A549 (cell line): ENCODE data around the gene ICAM4.

Experiments used
- EP300 ChIP-seq, 2 experiments: fragments of >200 bp; sonication (Bioruptor Twin); formaldehyde crosslinking; IDR thresholded peaks; 2 replicates in 1 of 2; 3 replicates in 1 of 2; pipeline ENCODE4 v1.6.1; 2016 to 2017
- TF ChIP-seq, protein P1 (sequence below): fragments of 200-600 bp; sonication (generic); IDR thresholded peaks from 2 replicates; pipeline ENCODE4 v1.6.1; 2016; ENCODE audit warnings: antibody characterized with exemption, mild to moderate bottlenecking, moderate library complexity
- TF ChIP-seq, protein P2 (sequence below): fragments of >200 bp; sonication (Bioruptor Twin); formaldehyde crosslinking; IDR thresholded peaks from 3 replicates; pipeline ENCODE4 v1.5.1; 2016
- TF ChIP-seq, protein P3 (sequence below): fragments of >200 bp; sonication (Bioruptor Twin); formaldehyde crosslinking; IDR thresholded peaks from 3 replicates; pipeline ENCODE4 v1.6.1; 2016

DNA sequence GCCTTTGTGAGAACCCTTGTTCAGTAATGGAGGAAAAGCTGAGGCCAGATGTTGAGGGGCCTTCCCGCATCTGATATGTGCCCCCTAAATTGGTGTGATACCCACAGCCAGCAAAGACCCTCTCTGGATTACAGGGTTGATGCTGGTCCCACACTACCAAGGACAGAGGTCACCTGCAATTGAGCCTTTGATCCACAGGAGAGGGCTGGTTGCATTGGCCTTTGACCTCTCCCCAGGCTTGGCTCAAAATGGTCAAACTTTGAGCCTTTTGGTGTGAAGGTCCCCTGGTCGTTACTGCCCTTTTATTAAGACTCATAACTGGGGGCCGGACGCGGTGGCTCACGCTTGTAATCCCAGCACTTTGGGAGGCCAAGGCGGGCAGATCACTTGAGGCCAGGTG is 43.1 kb upstream of the ICAM4 start:
- no peak for TF ChIP-seq EP300 (IDR thresholded peaks at IDR 0.05)
- TF ChIP-seq, protein P1, sequence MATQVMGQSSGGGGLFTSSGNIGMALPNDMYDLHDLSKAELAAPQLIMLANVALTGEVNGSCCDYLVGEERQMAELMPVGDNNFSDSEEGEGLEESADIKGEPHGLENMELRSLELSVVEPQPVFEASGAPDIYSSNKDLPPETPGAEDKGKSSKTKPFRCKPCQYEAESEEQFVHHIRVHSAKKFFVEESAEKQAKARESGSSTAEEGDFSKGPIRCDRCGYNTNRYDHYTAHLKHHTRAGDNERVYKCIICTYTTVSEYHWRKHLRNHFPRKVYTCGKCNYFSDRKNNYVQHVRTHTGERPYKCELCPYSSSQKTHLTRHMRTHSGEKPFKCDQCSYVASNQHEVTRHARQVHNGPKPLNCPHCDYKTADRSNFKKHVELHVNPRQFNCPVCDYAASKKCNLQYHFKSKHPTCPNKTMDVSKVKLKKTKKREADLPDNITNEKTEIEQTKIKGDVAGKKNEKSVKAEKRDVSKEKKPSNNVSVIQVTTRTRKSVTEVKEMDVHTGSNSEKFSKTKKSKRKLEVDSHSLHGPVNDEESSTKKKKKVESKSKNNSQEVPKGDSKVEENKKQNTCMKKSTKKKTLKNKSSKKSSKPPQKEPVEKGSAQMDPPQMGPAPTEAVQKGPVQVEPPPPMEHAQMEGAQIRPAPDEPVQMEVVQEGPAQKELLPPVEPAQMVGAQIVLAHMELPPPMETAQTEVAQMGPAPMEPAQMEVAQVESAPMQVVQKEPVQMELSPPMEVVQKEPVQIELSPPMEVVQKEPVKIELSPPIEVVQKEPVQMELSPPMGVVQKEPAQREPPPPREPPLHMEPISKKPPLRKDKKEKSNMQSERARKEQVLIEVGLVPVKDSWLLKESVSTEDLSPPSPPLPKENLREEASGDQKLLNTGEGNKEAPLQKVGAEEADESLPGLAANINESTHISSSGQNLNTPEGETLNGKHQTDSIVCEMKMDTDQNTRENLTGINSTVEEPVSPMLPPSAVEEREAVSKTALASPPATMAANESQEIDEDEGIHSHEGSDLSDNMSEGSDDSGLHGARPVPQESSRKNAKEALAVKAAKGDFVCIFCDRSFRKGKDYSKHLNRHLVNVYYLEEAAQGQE, result no peak
- TF ChIP-seq, protein P2, sequence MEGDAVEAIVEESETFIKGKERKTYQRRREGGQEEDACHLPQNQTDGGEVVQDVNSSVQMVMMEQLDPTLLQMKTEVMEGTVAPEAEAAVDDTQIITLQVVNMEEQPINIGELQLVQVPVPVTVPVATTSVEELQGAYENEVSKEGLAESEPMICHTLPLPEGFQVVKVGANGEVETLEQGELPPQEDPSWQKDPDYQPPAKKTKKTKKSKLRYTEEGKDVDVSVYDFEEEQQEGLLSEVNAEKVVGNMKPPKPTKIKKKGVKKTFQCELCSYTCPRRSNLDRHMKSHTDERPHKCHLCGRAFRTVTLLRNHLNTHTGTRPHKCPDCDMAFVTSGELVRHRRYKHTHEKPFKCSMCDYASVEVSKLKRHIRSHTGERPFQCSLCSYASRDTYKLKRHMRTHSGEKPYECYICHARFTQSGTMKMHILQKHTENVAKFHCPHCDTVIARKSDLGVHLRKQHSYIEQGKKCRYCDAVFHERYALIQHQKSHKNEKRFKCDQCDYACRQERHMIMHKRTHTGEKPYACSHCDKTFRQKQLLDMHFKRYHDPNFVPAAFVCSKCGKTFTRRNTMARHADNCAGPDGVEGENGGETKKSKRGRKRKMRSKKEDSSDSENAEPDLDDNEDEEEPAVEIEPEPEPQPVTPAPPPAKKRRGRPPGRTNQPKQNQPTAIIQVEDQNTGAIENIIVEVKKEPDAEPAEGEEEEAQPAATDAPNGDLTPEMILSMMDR, result no peak
- TF ChIP-seq, protein P3, sequence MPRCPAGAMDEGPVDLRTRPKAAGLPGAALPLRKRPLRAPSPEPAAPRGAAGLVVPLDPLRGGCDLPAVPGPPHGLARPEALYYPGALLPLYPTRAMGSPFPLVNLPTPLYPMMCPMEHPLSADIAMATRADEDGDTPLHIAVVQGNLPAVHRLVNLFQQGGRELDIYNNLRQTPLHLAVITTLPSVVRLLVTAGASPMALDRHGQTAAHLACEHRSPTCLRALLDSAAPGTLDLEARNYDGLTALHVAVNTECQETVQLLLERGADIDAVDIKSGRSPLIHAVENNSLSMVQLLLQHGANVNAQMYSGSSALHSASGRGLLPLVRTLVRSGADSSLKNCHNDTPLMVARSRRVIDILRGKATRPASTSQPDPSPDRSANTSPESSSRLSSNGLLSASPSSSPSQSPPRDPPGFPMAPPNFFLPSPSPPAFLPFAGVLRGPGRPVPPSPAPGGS, result no peak
